GM19193 (cell line): Measurements from ENCODE around the gene ADCK1.

Experiments
- POLR2A ChIP-seq: IDR thresholded peaks from 4 replicates; pipeline ENCODE4 v1.6.1; 2011; ENCODE audit not compliant: insufficient read depth, insufficient read length; ENCODE audit errors: extremely low read depth

ADCK1 gene

GRCh38 chr14:77936138-77936639, 136.3 kb downstream of the ADCK1 start:
- no peak for TF ChIP-seq POLR2A

GRCh38 chr14:77947372-77947771, 147.5 kb downstream of the ADCK1 start:
- no peak for TF ChIP-seq POLR2A

- no peak for TF ChIP-seq POLR2A
These were observed 150.6 kb downstream of the ADCK1 start for GRCh38 chr14:77950371-77951063.

GRCh38 chr14:77955816-77956484, 156.0 kb downstream of the ADCK1 start:
- TF ChIP-seq POLR2A: no peak

GRCh38 chr14:77961847-77962580, 162.1 kb downstream of the ADCK1 start:
- no peak for TF ChIP-seq POLR2A

GRCh38 chr14:77962731-77963520, 163.0 kb downstream of the ADCK1 start:
- TF ChIP-seq POLR2A: no peak

GRCh38 chr14:77964586-77964985, 164.7 kb downstream of the ADCK1 start:
- TF ChIP-seq POLR2A: no peak

GRCh38 chr14:77965050-77965449, 165.1 kb downstream of the ADCK1 start:
- no peak for TF ChIP-seq POLR2A

GRCh38 chr14:77965919-77966435, 166.1 kb downstream of the ADCK1 start:
- no peak for TF ChIP-seq POLR2A

- TF ChIP-seq POLR2A: no peak
These were observed 167.2 kb downstream of the ADCK1 start for GRCh38 chr14:77967110-77967509.

- TF ChIP-seq POLR2A: no peak
These were observed 170.7 kb downstream of the ADCK1 start for GRCh38 chr14:77970646-77971045.

- no peak for TF ChIP-seq POLR2A
These were observed 173.3 kb downstream of the ADCK1 start for GRCh38 chr14:77973246-77973645.

GRCh38 chr14:77976591-77976990, 176.7 kb downstream of the ADCK1 start:
- no peak for TF ChIP-seq POLR2A

GRCh38 chr14:77979171-77979570, 179.3 kb downstream of the ADCK1 start:
- no peak for TF ChIP-seq POLR2A
